ENCODE measurements around the gene CCR4. TPM values are rescaled to one million over a fixed set of nuclear protein-coding genes. Genes with fewer than 3 reads are reported as not detected.
"Not testable (repeated sequence)": the region's sequence is repeated elsewhere in the genome, so short reads cannot be mapped to it uniquely, and the experiment has no call there.

Gene CCR4
- total RNA-seq, 1 donor from 2014 or later = not detected

GRCh38 chr3:32983124-32983523, 31.7 kb downstream of the CCR4 start:
- no peak for TF ChIP-seq CTCF (conservative IDR thresholded peaks at IDR 0.05)
- Mint-ChIP-seq H3K4me1 (ENCODE audit: unreplicated experiment) (no peaks in the 10 kb centered on the region), H3K9me3 (peaks cover 9% of the 10 kb centered on the region)

GRCh38 chr3:32984918-32985317, 33.5 kb downstream of the CCR4 start:
- H3K27ac Mint-ChIP-seq; DNase-seq (ENCODE audit: extremely low spot score, unreplicated experiment); H3K36me3 Mint-ChIP-seq; H3K4me1 Mint-ChIP-seq (ENCODE audit: unreplicated experiment); H3K27me3 Mint-ChIP-seq; H3K9me3 Mint-ChIP-seq; H3K4me3 Mint-ChIP-seq: not testable (repeated sequence)

More at GRCh38 chr3:32983124-32983523, 31.7 kb downstream of the CCR4 start:
- Mint-ChIP-seq H3K4me3 (no peak overlapping the region), H3K36me3 (no peaks in the 10 kb centered on the region), H3K27ac (no peak overlapping the region), H3K27me3 (no peaks in the 10 kb centered on the region)
- no peak for DNase-seq (ENCODE audit: extremely low spot score, unreplicated experiment)

- no peak for DNase-seq (ENCODE audit: extremely low spot score, unreplicated experiment)
- Mint-ChIP-seq H3K36me3 (no peaks in the 10 kb centered on the region), H3K27ac (no peak overlapping the region), H3K9me3 (no peaks in the 10 kb centered on the region), H3K27me3 (no peaks in the 10 kb centered on the region), H3K4me3 (no peak overlapping the region), H3K4me1 (ENCODE audit: unreplicated experiment) (no peaks in the 10 kb centered on the region)
- no peak for TF ChIP-seq CTCF (conservative IDR thresholded peaks at IDR 0.05)
Measured at GRCh38 chr3:32989171-32989570, 37.7 kb downstream of the CCR4 start.

- TF ChIP-seq CTCF (conservative IDR thresholded peaks at IDR 0.05) = no peak
- no peak for DNase-seq (ENCODE audit: extremely low spot score, unreplicated experiment)
- H3K4me1 Mint-ChIP-seq (ENCODE audit: unreplicated experiment) = no peaks in the 10 kb centered on the region
- H3K4me3 Mint-ChIP-seq = no peak overlapping the region
- no peak overlapping the region for H3K27ac Mint-ChIP-seq
- H3K36me3 Mint-ChIP-seq = no peaks in the 10 kb centered on the region
- no peaks in the 10 kb centered on the region for H3K27me3 Mint-ChIP-seq
- H3K9me3 Mint-ChIP-seq = no peaks in the 10 kb centered on the region
Measured at GRCh38 chr3:32990116-32990515, 38.7 kb downstream of the CCR4 start.

- no peak for DNase-seq (ENCODE audit: extremely low spot score, unreplicated experiment)
- no peak overlapping the region for H3K4me3 Mint-ChIP-seq
- H3K36me3 Mint-ChIP-seq = no peaks in the 10 kb centered on the region
- H3K27me3 Mint-ChIP-seq = no peaks in the 10 kb centered on the region
- no peaks in the 10 kb centered on the region for H3K9me3 Mint-ChIP-seq
- TF ChIP-seq CTCF (conservative IDR thresholded peaks at IDR 0.05) = no peak
- H3K27ac Mint-ChIP-seq = no peak overlapping the region
- H3K4me1 Mint-ChIP-seq (ENCODE audit: unreplicated experiment) = no peaks in the 10 kb centered on the region
Measured at GRCh38 chr3:32991781-32992180, 40.3 kb downstream of the CCR4 start.

- Mint-ChIP-seq H3K4me1 (ENCODE audit: unreplicated experiment) (no peaks in the 10 kb centered on the region), H3K27me3 (no peaks in the 10 kb centered on the region), H3K9me3 (no peaks in the 10 kb centered on the region), H3K4me3 (no peak overlapping the region), H3K36me3 (no peaks in the 10 kb centered on the region), H3K27ac (no peak overlapping the region)
- DNase-seq (ENCODE audit: extremely low spot score, unreplicated experiment) = no peak
- TF ChIP-seq CTCF (conservative IDR thresholded peaks at IDR 0.05) = no peak
Measured at GRCh38 chr3:32992310-32992686, 40.9 kb downstream of the CCR4 start.
